Urinary bladder (tissue), 4 donors: ENCODE data around the gene TAOK1. TPM values are rescaled to one million over a fixed set of nuclear protein-coding genes. Genes with fewer than 3 reads are reported as not detected.
A peak's percentile ranks its signal among the peaks of the same experiment; 100 is the strongest.

Experiments
- DNase-seq: peaks from one replicate; pipeline ENCODE4 v3.0.0-alpha.2; 2015; ENCODE audit errors: extremely low spot score
- H3K27ac ChIP-seq: one replicate; pipeline ENCODE4 v1.5.1; 2013; ENCODE audit warnings: low read depth, mild to moderate bottlenecking, moderate library complexity
- H3K36me3 ChIP-seq: one replicate; pipeline ENCODE4 v1.6.1; 2013; ENCODE audit warnings: mild to moderate bottlenecking, moderate library complexity; ENCODE audit not compliant: insufficient read depth
- H3K4me1 ChIP-seq: one replicate; pipeline ENCODE4 v1.6.1; 2013; ENCODE audit warnings: mild to moderate bottlenecking, moderate library complexity; ENCODE audit not compliant: insufficient read depth
- H3K4me3 ChIP-seq: one replicate; pipeline ENCODE4 v1.5.1; 2013; ENCODE audit warnings: low read depth, low read length
- WGBS: extraction: QIAGEN DNeasy Blood & Tissue Kit; methylation state at CpG from one replicate; pipeline ENCODE4 v1.1.7; 2013; 5-methylcytosine and 5-hydroxymethylcytosine counted together
- polyA plus RNA-seq: library from polyadenylated mRNA; stranded (reverse); fragments of 200-250 nt; gene quantifications from one replicate; pipeline ENCODE4 v1.2.3, GENCODE V29; 2013
- total RNA-seq: library from RNA; depleted of rRNA; stranded (reverse); fragments of >200 nt; gene quantifications from one replicate; pipeline ENCODE4 v1.2.3, GENCODE V29; 2014
- donor health status: healthy with polysubstance abuse.
- donor health status: healthy.

Gene TAOK1
- total and polyA plus RNA-seq, 2 donors = 16.8 to 96.9 TPM

DNA sequence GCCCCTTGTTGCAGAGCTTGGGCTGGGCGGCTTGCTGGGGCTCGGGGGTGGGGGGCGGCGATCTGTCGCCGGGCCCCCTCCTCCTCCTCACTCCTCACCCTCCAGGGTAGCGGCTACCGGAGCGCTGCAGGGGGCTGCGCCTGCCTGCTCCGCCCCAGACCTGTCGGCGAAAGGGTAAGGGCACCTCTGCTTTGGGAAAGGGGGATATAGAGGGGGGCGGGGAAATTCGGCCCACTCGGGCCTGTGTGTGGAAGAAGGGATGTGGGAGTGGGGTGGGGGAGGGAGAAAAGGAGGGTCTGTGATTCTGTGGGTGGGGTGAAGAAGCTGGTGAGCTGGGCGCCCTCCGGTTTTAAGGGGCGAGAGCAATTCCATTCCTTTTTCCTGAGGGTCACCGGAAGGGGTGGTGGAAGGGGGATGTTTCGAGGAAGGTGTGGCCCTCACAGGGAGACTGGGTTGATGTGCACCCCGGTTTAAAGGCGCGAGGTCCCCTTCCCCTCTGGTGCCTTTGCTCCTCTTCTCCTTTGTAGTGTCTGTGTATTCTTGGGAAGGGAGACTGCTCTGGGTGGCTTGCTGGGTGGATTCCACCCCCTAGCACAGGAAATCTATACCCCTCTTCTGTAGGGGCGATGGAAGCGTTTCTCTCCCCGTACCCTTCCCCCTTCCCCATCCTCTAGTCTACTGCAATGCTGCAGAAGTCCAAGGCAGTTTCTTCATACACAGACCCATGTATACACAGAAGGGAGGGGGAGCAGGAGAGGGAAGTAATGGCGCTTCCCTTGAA is 878 bp downstream of the TAOK1 start:
- Histone ChIP-seq H3K4me3 (peak overlapping the region; percentile 99), H3K27ac (no peak overlapping the region), H3K4me1 (no peaks in the 10 kb centered on the region), H3K36me3 (no peaks in the 10 kb centered on the region)
- WGBS = under 1% methylated on average over 28 of the region's 28 CpGs
- DNase-seq = no peak

DNA sequence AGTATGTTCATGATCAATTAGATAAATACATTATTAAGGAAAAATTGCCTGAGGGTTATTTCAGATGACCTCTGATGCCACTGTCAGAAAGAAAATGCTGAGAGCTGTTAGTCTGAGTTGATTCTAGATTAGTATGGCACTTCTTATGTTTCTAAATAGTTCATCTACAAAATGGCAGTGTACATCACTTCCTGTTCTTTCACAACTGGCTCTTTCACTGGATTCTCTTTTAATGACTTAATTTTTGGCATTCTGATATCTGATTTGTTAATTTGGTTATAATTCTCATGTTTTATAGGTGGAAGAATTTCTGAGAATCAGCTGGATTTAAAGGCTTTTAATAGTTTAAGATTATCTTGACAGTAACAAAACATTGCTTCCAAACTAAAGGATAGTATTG is 3.3 kb downstream of the TAOK1 start:
- Histone ChIP-seq H3K27ac (no peak overlapping the region), H3K36me3 (no peaks in the 10 kb centered on the region), H3K4me1 (no peaks in the 10 kb centered on the region), H3K4me3 (no peak overlapping the region)
- no peak for DNase-seq

DNA sequence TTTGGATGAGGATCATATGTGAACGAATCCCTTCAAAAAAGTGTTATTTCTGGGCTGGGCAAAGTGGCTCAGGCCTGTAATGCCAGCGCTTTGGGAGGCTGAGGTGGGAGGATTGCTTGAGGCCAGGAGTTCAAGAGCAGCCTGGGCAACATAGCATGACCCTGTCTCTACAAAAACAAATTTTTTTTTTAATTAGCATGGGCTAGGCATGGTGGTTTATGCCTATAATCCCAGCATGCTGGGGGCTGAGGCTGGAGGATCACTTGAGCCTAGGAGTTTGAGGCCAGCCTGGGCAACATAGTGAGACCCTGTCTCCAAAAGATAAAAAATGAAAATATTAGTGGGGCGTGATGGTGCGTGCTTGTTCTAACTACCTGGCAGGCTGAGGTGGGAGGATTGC is 4.6 kb downstream of the TAOK1 start:
- DNase-seq = no peak
- no peak overlapping the region for H3K27ac ChIP-seq
- H3K4me1 ChIP-seq = no peaks in the 10 kb centered on the region
- H3K4me3 ChIP-seq = no peak overlapping the region
- no peaks in the 10 kb centered on the region for H3K36me3 ChIP-seq
- WGBS = 92% methylated on average over 4 of the region's 4 CpGs

DNA sequence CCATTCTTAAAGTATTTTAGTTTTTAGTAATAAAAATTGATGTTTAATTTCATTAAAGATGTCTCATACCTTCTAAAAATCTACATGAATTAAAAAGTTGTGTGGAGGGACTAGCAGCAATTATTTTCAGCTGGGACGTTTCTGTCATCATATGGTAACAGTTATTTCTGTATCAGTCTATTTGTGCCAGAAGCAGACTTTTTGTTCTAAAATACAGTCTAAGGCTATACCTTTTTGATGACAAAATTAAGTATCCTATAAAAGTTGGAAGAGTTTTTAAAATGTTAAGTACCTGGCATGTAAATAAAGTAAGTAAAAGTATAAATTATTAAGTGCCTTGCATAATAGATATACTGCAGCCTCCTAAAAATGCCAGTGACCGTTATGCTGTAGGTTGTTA is 5.9 kb downstream of the TAOK1 start:
- Histone ChIP-seq H3K36me3 (no peaks in the 10 kb centered on the region), H3K4me3 (no peak overlapping the region), H3K27ac (no peak overlapping the region), H3K4me1 (no peaks in the 10 kb centered on the region)
- WGBS = 56% methylated on average over 2 of the region's 2 CpGs
- DNase-seq = no peak

DNA sequence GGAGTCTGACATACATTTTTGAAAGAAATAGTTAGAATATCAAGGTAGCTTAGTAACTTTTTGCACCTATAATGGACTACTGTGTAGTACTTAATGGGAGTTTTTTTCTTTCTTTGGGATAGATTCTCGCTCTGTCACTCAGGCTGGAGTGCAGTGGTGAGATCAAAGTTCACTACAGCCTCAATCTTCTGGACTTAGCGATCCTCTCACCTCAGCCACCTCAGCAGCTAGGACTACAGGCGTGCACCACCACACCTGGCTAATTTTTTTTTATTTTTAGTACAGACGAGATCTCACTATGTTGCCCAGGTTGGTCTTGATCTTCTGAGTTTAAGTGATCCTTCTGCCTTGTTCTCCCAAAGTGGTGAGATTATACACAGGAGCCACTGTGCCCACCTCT is 9.5 kb downstream of the TAOK1 start:
- 96% methylated on average over 4 of the region's 4 CpGs for WGBS
- H3K4me3 ChIP-seq = no peak overlapping the region
- no peaks in the 10 kb centered on the region for H3K4me1 ChIP-seq
- H3K27ac ChIP-seq = no peak overlapping the region
- no peaks in the 10 kb centered on the region for H3K36me3 ChIP-seq
- no peak for DNase-seq

DNA sequence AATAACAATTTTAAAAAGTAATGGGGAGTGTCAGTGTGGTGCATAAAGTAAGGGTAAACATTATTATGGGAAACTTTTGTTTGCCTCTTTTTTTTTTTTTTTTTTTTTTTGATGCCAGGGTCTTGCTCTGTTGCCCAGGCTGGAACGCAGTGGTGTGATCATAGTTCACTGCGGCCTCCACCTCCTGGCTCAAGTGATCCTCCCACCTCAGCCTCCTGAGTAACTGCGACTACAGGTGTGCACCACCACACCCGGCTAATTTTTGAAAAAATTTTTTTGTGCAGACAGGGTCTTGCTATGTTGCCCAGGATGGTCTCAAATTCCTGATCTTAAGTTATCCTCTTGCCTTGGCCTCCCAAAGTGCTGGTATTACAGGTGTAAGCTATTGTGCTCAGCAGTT is 10.7 kb downstream of the TAOK1 start:
- DNase-seq = no peak
- Histone ChIP-seq H3K4me3 (no peak overlapping the region), H3K27ac (no peak overlapping the region), H3K4me1 (no peaks in the 10 kb centered on the region), H3K36me3 (no peaks in the 10 kb centered on the region)
- WGBS = 97% methylated on average over 4 of the region's 4 CpGs

DNA sequence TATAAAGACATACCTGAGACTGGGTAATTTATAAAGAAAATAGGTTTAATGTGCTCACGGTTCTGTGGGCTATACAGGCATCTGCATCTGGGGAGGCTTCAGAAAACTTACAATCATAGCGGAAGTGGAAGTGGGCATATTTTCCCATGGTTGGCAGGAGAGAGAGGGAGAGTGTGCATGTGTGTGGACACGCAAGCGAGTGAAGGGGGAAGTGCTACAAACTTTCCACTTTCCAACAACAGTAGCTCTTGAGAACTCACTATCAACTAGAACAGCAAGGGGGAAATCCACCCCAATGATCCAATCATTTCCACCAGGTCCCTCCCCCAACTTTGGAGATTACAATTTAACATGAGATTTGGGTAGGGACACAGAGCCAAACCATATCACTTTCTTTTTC is 11.1 kb downstream of the TAOK1 start:
- no peak for DNase-seq
- no peaks in the 10 kb centered on the region for H3K4me1 ChIP-seq
- H3K4me3 ChIP-seq = no peak overlapping the region
- H3K27ac ChIP-seq = no peak overlapping the region
- H3K36me3 ChIP-seq = no peaks in the 10 kb centered on the region
- WGBS = 87% methylated on average over 4 of the region's 4 CpGs

DNA sequence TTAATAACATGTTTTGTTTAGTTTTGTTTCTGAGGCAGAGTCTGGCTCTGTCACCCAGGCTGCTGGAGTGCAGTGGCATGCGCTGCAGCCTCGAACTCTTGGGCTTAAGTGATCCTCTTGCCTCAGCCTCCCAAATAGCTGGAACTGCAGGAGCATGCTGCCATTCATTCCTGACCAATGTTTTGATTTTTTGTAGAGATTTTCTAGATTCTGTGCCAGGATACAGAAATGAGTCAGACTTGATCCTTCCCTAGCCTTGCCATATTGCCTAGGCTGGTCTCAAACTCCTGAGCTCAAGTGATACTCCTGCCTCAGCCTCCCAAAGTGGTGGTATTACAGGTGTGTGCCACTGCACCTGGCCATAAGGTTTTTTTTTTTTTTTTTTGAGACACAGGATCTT is 17.7 kb downstream of the TAOK1 start:
- Histone ChIP-seq H3K27ac (no peak overlapping the region), H3K36me3 (no peaks in the 10 kb centered on the region), H3K4me3 (no peak overlapping the region), H3K4me1 (no peaks in the 10 kb centered on the region)
- 92% methylated on average over 2 of the region's 2 CpGs for WGBS
- no peak for DNase-seq

DNA sequence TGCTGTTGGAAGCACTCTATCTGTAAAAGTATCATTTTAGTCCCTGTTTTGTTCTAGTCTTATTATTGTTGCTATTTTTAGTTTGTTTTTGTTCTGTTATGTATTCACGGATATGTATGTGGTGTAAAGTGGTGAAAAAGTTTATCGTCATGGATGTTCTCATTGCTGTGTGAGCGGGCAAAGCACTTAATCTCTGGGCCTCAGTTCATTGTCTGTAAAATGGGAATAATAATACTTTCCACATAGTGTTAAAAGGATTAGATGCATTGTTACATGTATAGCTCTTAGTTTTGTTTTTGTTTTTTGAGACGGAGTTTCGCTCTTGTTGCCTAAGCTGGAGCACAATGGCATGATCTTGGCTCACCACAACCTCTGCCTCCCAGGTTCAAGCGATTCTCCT is 19.8 kb downstream of the TAOK1 start:
- H3K4me3 ChIP-seq = no peak overlapping the region
- H3K36me3 ChIP-seq = no peaks in the 10 kb centered on the region
- no peak for DNase-seq
- H3K27ac ChIP-seq = no peak overlapping the region
- WGBS = 87% methylated on average over 6 of the region's 6 CpGs
- no peaks in the 10 kb centered on the region for H3K4me1 ChIP-seq

DNA sequence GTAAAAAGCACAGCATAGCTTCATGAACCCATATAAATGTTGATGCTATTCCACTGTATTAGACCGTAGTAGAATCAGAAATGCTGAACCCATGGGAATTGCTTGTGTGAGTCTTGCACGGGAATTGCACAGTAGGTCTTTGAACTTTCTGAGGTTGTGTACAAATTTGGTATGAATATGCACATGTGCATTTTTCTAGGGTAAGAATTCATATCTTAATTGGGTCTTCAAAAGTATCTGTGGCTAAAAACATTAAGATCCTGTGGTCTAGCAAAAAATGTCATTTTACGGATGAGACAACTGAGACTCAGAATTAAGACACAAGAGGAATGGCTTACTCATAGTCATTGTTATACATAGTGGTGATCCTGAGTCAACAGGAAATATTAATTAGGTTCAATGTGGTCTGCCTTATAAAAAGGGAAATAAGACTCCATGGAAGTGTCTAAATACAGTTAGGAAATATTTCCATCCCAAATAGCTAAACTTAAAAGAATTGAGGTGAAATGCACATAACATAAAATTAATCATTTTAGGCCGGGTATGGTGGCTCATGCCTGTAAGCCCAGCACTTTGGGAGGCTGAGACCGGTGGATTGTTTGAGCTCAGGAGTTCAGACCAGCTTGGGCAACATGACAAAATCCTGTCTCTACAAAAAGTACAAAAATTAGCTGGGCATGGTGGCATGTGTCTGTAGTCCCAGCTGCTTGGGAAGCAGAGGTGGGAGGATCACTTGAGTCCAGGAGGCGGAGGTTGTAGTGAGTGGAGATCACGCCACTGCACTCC is 22.8 kb downstream of the TAOK1 start:
- no peak for DNase-seq
- 65% methylated on average over 7 of the region's 7 CpGs for WGBS
- H3K4me1 ChIP-seq = no peaks in the 10 kb centered on the region
- no peak overlapping the region for H3K27ac ChIP-seq
- no peaks in the 10 kb centered on the region for H3K36me3 ChIP-seq
- no peak overlapping the region for H3K4me3 ChIP-seq

DNA sequence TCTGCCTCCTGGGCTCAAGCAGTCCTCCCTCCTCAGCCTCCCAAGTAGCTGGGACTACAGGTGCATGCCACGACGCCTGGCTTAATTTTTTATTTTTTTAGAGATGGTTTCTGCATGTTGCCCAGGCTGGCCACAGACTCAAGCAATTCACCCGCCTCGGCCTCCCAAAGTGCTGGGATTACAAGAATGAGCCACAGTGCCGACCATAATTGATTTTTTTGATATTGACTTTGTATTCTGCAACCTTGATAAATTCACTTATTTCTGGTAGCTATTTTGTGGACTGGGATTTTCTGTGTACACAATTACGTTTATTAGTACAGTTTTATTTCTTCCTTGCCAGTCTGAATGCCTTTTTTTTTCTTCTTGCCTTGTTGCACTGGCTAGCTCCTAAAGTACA is 30.0 kb downstream of the TAOK1 start:
- WGBS = 85% methylated on average over 6 of the region's 6 CpGs
- no peaks in the 10 kb centered on the region for H3K36me3 ChIP-seq
- H3K4me3 ChIP-seq = no peak overlapping the region
- no peak overlapping the region for H3K27ac ChIP-seq
- H3K4me1 ChIP-seq = no peaks in the 10 kb centered on the region
- DNase-seq = no peak

DNA sequence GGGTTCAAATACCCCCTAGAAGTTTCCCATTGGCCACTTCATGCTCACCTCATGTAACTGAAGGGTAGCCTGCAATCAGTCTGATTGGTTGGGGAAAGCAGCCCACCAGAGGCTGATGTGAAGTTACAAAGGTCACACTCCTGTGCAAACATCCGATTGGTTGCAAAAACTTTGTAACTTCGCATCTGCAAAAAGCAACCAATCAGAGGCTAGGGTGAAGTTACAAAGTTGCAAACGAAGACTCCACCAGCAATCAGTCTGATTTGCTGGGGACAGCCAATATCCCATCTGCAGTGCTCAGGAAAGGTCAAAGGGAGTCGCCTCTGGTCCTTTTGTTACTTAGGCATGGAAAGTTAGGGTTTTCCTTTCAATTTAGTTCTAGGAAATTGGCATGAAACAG is 40.1 kb downstream of the TAOK1 start:
- no peak for DNase-seq
- H3K27ac ChIP-seq = no peak overlapping the region
- H3K4me3 ChIP-seq = no peak overlapping the region
- H3K4me1 ChIP-seq = no peaks in the 10 kb centered on the region
- WGBS = 92% methylated on average over 4 of the region's 4 CpGs
- H3K36me3 ChIP-seq = no peaks in the 10 kb centered on the region

DNA sequence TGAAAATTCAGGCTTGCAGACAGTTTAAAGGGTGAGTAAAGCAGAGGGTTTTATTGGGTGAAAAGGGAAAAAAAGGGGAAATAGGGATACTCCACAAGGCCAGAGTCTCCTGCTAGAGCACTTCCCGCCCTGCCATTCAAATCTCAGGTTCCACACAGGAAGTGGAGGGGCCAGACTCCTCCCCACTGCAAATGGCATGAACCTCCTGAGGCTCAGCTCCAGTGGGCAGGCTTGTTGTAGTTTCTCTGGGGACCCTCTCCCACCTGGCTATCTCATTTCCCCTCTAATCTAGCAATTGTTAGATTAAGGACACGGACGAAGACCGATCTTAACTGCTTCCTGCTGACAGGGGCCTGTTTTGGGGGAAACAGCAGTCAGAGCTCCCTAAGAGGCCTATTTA is 43.4 kb downstream of the TAOK1 start:
- Histone ChIP-seq H3K4me3 (no peak overlapping the region), H3K36me3 (no peaks in the 10 kb centered on the region), H3K27ac (no peak overlapping the region), H3K4me1 (no peaks in the 10 kb centered on the region)
- WGBS = 54% methylated on average over 4 of the region's 4 CpGs
- no peak for DNase-seq

DNA sequence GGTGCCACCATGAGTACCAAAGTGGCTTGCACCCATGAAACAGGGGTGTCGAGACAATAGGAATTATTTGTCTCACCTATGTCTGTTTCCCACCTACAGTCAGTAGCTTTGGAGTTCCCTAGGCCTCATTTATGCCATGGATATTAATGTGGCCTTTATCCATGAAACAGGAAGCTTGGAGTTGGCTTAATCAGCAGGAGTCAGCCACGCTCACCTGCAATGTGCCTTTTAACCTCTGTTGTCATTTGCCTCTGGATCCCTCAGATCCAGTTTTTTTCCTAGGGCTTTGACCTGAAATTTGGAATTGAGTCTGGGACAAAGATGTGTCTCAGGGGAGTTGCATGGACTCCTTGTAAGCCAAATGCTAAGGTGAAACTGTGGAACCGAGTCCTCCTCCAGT is 44.4 kb downstream of the TAOK1 start:
- Histone ChIP-seq H3K36me3 (no peaks in the 10 kb centered on the region), H3K4me3 (no peak overlapping the region), H3K4me1 (no peaks in the 10 kb centered on the region), H3K27ac (no peak overlapping the region)
- no peak for DNase-seq
- WGBS = 92% methylated on average over 3 of the region's 3 CpGs
